Adipocyte (in vitro differentiated cells): Measurements from ENCODE around the gene PPP1CC.

Experiments used
- DNase-seq: peaks from one replicate; pipeline ENCODE4 v3.0.0-alpha.2; 2015; ENCODE audit warnings: low read depth
- H3K27me3 ChIP-seq: replicated peaks from 2 replicates; pipeline ENCODE4 v1.7.0; 2013; ENCODE audit warnings: mild to moderate bottlenecking, low read length, moderate library complexity; ENCODE audit not compliant: control insufficient read depth, insufficient read depth
- H3K36me3 ChIP-seq: 2 replicates; pipeline ENCODE4 v1.7.0; 2013; ENCODE audit warnings: low read length, mild to moderate bottlenecking, moderate library complexity; ENCODE audit not compliant: control insufficient read depth, insufficient read depth, severe bottlenecking
- H3K4me1 ChIP-seq: 2 replicates; pipeline ENCODE4 v1.7.0; 2013; ENCODE audit warnings: mild to moderate bottlenecking, low read length, moderate library complexity; ENCODE audit not compliant: control insufficient read depth, insufficient read depth
- H3K4me3 ChIP-seq: 2 replicates; pipeline ENCODE4 v1.7.0; 2013; ENCODE audit warnings: mild to moderate bottlenecking, low read length, moderate library complexity
- H3K9ac ChIP-seq: 2 replicates; pipeline ENCODE4 v1.7.0; 2013; ENCODE audit warnings: mild to moderate bottlenecking, low read length, moderate library complexity
- H3K9me3 ChIP-seq: 2 replicates; pipeline ENCODE4 v1.7.0; 2013; ENCODE audit warnings: mild to moderate bottlenecking, low read length, moderate library complexity; ENCODE audit not compliant: control insufficient read depth

Gene PPP1CC

GRCh38 chr12:110754101-110754793, 11.6 kb upstream of the PPP1CC start:
- no peak overlapping the region for H3K4me3 ChIP-seq
- H3K9ac ChIP-seq = no peak overlapping the region
- no peaks in the 10 kb centered on the region for H3K9me3 ChIP-seq
- no peak for DNase-seq
- no peaks in the 10 kb centered on the region for H3K27me3 ChIP-seq
- H3K36me3 ChIP-seq = no peaks in the 10 kb centered on the region
- H3K4me1 ChIP-seq = peaks cover 14% of the 10 kb centered on the region

DNA sequence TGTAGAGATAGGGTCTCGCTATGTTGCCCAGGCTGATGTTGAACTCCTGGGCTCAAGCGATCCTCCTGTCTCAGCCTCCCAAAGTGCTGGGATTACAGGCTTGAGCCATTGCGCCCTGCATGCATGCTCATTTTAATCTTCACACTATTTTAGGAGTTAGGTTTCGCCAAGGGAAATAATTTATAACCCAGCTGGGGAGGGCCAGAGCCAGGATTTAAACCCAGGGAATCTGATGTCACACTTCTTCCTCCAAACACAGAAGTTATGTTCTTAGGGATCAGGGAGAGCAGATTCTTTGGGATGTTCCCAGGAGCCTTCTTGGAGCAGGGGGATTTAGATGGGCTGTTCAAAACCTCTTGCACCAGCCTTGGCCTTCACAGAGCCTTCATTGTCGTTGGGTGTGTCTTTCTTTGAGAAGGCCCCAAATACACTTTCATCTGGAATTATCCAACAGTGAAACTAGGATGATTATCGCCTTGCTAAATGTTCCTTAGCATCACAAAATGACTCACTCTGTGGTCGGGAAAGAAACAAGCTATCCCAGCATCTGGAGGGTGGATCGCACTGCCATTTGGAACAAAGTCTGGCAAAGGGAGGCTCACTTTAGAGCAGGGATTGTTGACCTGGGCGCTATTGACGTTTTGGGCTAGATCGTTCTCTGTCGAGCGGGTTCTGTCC, 8.2 kb upstream of the PPP1CC start:
- Histone ChIP-seq H3K4me3 (no peak overlapping the region), H3K9me3 (no peaks in the 10 kb centered on the region), H3K27me3 (no peaks in the 10 kb centered on the region), H3K9ac (no peak overlapping the region), H3K4me1 (peaks cover 14% of the 10 kb centered on the region), H3K36me3 (no peaks in the 10 kb centered on the region)
- no peak for DNase-seq

DNA sequence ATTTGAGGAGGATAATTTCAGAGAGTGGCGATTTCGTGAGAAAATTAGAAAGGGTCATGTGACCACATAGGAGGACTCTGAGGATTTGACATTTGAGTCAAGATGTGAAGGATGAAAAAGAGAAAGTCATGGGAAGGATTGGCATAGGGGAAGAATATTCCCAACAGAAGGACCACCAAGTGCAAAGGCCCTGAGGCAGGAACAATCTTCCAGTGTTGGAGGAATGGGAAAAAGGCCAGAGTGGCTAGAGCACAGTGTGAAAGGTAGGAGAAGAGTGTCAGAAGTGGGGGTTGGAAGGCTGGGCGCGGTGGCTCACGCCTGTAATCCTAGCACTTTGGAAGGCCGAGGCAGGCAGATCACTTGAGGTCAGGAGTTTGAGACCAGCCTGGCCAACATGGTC, 3.9 kb upstream of the PPP1CC start:
- no peaks in the 10 kb centered on the region for H3K27me3 ChIP-seq
- no peak for DNase-seq
- no peaks in the 10 kb centered on the region for H3K9me3 ChIP-seq
- H3K9ac ChIP-seq = no peak overlapping the region
- peaks cover 39% of the 10 kb centered on the region for H3K4me1 ChIP-seq
- no peak overlapping the region for H3K4me3 ChIP-seq
- no peaks in the 10 kb centered on the region for H3K36me3 ChIP-seq

GRCh38 chr12:110745542-110746284, 3.0 kb upstream of the PPP1CC start:
- Histone ChIP-seq H3K9ac (no peak overlapping the region), H3K9me3 (no peaks in the 10 kb centered on the region), H3K4me3 (no peak overlapping the region), H3K27me3 (no peaks in the 10 kb centered on the region), H3K36me3 (no peaks in the 10 kb centered on the region), H3K4me1 (peaks cover 38% of the 10 kb centered on the region)
- DNase-seq = peak; percentile 39

DNA sequence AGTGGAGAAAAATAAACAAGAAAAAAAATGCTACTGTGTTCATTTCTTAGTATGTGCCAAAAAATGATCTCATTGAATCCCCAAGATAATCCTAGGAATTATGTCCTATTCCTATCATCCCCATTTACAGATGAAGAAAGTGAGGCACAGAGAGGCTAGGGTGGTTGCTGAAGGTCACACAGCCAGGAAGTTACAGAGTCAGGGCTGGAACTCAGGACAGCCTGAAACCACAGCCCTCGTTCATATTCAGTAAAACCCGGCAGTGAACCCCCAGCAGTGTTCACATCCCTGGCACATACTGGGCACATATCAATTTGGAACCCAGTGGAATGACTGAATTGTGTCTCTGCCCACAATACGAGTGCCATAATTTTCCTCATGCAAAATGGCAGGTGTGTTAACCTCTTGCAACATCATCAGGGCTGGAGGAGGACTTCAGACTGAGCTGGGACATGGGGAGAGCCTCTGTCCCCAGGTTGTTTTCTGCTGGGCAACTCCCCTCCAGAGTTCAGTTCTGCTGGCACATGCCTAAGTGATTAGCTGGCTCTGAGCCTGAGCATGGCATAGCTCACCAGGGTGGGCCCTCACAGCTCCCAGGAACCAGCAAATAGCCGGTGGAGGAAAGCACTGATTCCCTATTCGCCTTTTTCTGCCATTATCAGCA, 2.0 kb upstream of the PPP1CC start:
- Histone ChIP-seq H3K27me3 (no peaks in the 10 kb centered on the region), H3K4me1 (peaks cover 45% of the 10 kb centered on the region), H3K9me3 (no peaks in the 10 kb centered on the region), H3K4me3 (no peak overlapping the region), H3K36me3 (no peaks in the 10 kb centered on the region), H3K9ac (no peak overlapping the region)
- peak; percentile 36 for DNase-seq

- H3K4me3 ChIP-seq = peak overlapping the region; percentile 87
- H3K36me3 ChIP-seq = no peaks in the 10 kb centered on the region
- DNase-seq = peak; percentile 60
- peak overlapping the region; percentile 79 for H3K9ac ChIP-seq
- H3K4me1 ChIP-seq = peaks cover 50% of the 10 kb centered on the region
- no peaks in the 10 kb centered on the region for H3K9me3 ChIP-seq
- no peaks in the 10 kb centered on the region for H3K27me3 ChIP-seq
These were observed 1.5 kb upstream of the PPP1CC start for GRCh38 chr12:110744151-110744571.

DNA sequence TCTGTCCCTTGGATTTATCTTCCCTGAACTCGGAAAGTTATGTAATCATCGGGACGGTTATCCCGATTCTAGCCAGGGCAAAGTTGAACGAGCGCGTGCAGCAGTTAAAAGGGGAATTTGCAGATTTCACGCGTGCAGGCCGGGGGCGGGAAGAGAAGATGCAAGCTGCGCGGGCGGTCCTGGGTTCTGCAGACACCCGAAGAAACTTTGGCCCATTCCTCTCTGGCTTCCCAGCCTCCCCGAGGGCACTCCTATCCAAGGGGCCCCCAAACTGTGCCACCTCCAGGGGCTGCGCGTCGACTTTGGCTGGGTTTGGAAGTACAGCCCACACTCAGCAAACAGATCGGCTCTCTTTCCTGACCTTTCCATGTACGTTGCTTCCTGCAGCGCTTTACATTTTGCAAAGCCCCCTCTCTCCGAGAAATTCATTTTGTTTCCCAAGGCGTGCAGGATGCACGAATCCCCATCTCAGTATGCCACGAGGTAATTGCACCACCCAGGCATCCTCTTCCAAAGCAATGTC, 941 bp upstream of the PPP1CC start:
- Histone ChIP-seq H3K4me3 (peak overlapping the region; percentile 87), H3K27me3 (no peaks in the 10 kb centered on the region), H3K36me3 (no peaks in the 10 kb centered on the region), H3K9me3 (no peaks in the 10 kb centered on the region), H3K9ac (peak overlapping the region; percentile 79), H3K4me1 (peaks cover 55% of the 10 kb centered on the region)
- peak; percentile 45 for DNase-seq

- peak; percentile 61 for DNase-seq
- no peaks in the 10 kb centered on the region for H3K27me3 ChIP-seq
- H3K9me3 ChIP-seq = no peaks in the 10 kb centered on the region
- H3K4me3 ChIP-seq = peak overlapping the region; percentile 94
- no peaks in the 10 kb centered on the region for H3K36me3 ChIP-seq
- H3K9ac ChIP-seq = peak overlapping the region; percentile 89
- H3K4me1 ChIP-seq = peaks cover 61% of the 10 kb centered on the region
These were observed 484 bp downstream of the PPP1CC start for GRCh38 chr12:110742096-110742717.

DNA sequence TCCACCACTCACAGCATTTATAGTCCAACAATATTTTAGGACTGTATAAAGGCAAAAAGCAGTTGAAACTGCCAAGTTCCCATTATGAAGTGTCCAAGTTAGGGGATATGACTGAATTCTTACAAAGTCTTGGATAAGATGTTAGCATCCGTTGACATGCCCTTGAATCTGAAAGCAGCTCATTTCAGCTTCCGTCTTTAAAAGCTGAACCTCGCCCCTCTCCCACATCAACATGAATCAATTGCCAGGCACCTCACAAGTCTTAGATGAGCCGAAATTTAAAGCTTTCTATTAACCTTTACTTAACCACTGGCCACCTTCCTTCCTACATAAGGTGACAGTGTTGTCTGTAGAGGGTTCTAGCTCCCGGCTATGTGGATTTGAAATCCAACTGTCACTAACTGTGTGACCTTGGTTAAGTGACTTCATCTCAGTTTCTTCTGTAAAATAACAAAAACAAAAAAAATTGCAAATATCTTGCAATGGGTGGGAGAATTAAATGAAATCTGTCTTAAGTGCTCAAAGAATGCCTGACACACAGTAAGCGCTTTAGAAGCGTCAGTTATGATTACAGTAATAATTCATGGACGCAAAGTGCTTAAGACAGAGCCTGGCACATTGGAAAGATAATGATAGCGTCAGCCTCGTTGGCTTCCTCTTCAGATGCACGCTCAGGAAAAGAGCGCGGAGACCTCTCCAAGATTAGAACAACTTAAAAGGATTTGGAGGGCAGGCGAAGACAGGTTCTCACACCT, 1.2 kb downstream of the PPP1CC start:
- DNase-seq = peak; percentile 61
- H3K36me3 ChIP-seq = no peaks in the 10 kb centered on the region
- H3K4me1 ChIP-seq = peaks cover 68% of the 10 kb centered on the region
- no peaks in the 10 kb centered on the region for H3K9me3 ChIP-seq
- H3K27me3 ChIP-seq = no peaks in the 10 kb centered on the region
- peak overlapping the region; percentile 94 for H3K4me3 ChIP-seq
- peak overlapping the region; percentile 89 for H3K9ac ChIP-seq

DNA sequence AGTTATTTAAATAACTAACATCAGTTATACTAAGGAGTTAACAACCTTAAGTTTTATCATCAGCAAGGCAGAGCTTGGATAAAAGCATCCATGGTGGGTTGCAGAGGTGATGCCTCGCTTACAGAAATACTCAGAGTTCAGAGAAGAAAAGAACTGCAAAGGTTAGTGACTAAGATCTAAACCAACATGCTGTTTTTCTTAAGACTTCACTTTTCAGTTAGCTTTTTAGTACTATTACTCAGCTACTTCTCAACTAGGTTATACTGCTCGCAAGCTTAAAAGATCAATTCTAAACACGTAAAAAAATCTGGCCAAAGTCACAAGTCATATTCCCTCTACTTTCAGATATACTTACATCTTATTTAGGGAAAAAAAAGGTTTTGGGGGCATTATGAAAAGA, 2.8 kb downstream of the PPP1CC start:
- Histone ChIP-seq H3K4me3 (peak overlapping the region; percentile 94), H3K36me3 (peaks cover 5% of the 10 kb centered on the region), H3K27me3 (no peaks in the 10 kb centered on the region), H3K9me3 (no peaks in the 10 kb centered on the region), H3K4me1 (peaks cover 60% of the 10 kb centered on the region), H3K9ac (peak overlapping the region; percentile 41)
- peak; percentile 22 for DNase-seq
